IPS-NIHi7 (cell line): ENCODE data around the gene GMEB2.
"Not testable (repeated sequence)": the region's sequence is repeated elsewhere in the genome, so short reads cannot be mapped to it uniquely, and the experiment has no call there.

Experiments used
- DNase-seq: peaks from one replicate; pipeline ENCODE4 v3.0.0; 2012; ENCODE audit warnings: mixed read lengths; ENCODE audit errors: extremely low spot score

Gene GMEB2

DNA sequence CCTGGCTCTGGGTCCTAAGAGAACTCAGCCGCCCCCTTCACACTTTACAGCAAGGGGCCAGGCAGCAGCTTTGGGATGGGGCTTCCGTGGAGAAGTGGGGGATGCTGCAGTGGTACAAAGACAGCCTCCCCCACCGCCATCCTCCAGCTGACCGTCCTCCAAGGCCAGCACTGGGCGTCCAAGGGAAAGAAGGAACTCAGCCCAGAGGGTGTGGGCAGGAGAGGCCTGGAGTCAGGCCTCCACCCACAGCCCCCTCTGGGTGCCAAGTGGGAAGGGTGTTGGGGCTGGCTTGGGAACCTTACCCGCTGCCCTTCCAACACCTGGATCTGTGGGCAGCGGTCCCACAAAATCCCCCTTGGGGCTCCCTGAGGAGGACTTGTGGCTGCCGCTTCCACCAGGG, 13.2 kb upstream of the GMEB2 start:
- no peak for DNase-seq

DNA sequence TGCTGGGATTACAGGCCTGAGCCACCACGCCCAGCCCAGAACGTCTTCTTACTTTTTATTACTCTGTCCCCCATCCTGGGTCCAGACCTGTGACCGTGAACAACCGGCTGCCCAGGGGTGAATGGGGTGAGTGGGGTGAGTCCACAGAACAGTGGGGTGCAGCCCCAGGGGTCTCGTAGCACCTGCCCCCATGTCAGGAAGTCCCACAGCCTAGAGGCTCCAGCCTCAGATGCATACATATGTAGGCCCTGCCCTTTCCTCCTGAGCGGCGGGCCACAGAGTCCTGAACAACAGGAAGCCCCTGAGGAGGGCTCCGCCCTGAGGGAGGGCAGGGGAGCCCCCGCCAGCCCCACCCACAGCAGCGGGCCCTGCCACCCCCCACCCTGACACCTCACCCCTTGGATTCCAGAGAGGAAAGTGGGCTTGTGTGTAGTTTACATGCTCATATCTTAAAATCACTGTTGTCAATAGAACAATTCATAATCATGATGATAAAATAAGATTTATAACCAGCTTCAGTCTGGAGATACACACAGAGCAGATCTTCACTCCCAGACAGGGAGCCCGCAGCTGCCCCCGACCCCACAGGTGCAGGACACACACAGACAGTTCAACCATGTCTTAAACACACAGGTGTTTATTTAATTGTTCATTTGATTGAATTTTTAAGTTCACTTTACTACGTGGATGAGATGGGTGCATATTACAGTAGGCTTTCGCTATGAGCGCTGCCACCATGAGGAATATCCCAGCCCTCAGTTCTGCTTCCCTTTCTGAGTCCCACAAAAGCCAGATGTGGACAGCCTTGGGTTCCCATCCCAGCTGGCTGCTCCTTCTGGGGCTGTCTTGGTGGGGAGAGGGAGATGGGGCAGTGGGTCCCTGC, 12.4 kb upstream of the GMEB2 start:
- DNase-seq: no peak

DNA sequence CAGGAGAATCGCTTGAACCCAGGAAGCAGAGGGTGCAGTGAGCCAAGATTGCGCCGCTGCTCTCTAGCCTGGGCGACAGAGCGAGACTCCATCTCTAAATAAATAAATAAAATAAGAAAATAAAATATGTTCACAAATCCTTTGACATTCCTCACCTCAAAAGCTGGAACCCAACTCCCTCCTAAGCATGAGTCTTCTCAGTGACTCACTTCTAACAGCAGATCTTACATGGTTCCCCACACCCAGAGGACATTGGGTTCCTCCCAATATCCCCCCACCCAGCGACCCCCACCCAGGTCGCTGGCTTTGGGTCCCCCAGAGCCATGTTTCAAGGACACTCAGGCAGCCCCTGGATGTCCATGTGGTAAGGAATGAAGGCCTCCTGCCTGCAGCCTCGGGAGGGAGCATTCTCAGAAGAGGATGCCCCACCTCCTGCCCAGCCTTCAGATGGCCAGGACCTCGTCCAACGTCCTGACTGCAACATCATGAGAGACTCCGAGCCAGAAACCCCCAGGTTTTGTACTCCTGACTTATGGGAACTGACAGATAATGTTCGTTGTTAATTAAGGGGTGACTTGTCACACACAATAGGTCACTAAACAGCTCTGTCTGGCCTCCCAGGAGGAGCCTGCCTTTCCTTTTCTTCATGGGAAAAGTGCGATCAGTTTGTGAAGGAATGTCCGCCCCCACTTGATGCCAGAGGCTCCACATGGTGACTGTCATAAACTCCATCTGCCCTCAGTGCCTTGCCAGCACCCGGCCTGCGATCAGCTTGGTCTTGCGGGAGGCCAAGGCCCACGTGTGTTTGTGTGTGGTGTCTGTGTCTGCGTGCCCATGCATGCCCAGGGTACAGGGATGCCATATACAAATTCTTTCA, 10.1 kb upstream of the GMEB2 start:
- no peak for DNase-seq

DNA sequence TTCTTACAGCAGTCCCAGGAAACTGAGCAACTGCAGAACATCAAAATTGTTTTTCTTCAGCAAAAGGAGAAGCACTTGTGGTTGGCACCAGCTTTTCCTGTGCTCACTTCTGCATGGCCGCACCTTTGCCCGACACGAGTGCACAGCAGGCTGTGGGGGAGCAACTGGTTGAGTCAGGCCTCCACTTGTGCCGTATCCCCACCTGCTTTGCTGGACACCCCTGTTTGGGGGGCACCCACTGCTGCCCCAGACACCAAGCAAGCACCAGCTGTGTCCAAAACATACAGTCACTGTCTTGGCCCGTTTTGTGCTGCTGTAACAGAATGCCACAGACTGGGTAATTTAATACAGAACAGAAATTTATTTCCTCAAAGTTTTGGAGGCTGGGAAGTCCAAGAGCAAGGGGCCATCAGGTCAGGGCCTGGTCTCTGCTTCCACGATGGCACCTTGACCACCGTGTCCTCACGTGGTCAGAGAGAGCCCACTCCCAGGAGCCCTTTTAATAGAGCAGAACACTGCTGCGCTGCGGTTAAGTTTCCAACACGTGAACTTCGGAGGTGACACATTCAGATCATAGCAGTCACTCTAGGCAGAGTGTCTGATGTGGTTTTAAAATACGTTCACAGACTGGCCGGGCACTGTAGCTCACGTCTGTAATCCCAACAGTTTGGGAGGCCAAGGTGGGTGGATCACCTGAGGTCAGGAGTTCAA, 8.7 kb upstream of the GMEB2 start:
- no peak for DNase-seq

DNA sequence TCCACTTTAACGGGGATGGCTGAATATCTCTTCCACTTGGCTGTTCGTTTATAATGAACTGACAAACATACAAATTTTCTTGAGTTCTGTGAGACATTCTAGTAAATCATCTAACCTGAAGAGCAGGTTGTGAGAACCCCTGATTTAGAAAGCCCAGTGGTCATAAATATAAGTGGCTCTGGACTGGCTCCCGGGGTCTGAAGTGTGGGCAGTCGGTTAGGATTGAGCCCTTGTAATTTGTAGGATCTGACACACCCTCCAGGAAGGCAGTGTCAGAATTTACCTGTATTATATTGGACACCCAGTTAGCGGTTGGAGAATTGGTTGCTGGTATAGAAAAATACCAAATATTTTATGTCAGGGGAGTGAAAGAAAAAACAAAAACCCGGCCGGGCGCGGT, 6.8 kb upstream of the GMEB2 start:
- no peak for DNase-seq

DNA sequence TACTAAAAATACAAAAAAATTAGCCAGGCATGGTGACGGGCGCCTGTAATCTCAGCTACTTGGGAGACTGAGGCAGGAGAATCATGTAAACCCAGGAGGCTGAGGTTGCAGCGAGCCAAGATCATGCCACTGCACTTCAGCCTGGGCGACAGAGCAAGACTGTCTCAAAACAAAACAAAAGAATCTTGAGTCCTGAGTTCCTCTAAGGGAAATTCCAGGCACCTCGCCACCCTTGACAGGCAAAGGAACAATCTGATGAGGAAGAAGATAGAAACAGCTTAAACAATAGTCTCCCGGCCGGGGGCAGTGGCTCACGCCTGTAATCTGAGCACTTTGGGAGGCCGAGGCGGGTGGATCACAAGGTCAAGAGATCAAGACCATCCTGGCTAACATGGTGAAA, 4.5 kb upstream of the GMEB2 start:
- peak; percentile 1 for DNase-seq

DNA sequence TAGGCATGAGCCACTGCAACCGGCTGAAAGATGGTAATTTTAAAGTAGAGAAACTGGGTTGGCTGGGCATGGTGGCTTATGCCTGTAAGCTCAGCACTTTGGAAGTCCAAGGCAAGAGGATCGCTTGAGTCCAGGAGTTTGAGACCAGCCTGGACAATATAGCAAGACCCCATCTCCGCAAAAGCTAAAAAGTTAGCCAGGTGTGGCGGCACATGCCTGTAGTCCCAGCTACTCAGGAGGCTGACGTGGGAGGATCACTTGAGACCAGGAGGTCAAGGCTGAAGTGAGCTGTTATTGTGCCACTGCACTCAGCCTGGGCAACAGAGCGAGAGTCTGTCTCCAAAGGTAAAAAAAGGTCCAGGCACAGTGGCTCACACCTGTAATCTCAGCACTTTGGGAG, 4.1 kb upstream of the GMEB2 start:
- DNase-seq: not testable (repeated sequence)

DNA sequence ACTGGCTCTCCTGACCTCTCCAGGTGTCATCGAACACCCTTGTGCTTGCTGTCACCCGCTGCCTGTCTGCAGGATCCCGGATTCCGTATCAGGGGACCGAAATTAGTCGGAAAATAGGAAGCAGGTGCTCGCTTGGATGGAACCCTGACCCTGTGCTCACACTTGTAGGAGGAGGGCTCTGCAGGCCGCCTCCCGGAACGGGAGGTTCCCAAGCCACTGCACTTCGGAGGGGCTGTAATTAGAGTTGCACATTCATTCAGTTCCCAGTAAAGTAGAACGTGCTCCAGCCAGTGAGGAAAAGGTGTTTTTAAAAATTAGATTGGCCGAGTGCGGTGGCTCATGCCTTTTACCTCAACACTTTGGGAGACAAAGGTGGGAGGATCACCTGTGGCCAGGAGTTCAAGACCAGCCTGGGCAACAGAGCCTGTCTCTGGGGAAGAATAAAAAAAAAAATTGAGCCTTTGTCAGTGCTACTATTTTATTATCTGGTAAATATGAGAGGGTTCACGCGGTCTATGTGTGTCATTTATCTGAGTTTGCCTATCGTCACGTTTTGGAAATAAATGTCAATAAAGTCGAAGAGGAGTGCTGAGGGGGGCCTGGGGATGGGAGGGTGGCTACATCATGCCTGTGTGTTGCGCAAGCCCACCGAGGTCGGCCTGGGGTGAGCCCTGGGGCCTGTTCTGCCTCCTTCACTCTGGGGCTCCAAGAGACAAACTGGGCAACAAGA, 1.5 kb upstream of the GMEB2 start:
- no peak for DNase-seq

DNA sequence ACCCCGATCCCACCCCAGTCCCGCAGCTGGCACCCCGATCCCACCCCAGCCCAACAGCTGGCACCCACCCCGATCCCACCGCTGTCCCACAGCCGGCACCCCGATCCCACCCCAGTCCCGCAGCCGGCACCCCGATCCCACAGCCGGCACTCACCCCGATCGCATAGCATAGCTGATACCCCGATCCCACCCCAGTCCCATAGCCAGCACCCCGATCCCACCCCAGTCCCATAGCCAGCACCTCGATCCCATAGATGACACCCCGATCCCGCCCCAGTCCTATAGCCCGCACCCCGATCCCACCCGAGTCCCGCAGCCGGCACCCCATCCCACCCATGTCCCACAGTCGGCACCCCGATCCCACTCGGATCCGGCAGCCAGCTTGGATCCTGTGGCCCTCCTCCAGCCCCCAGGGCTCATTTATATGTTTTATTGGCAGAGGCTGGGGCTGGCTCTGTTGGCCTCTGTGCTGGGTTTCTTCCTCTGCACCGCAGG, 897 bp upstream of the GMEB2 start:
- DNase-seq: no peak

DNA sequence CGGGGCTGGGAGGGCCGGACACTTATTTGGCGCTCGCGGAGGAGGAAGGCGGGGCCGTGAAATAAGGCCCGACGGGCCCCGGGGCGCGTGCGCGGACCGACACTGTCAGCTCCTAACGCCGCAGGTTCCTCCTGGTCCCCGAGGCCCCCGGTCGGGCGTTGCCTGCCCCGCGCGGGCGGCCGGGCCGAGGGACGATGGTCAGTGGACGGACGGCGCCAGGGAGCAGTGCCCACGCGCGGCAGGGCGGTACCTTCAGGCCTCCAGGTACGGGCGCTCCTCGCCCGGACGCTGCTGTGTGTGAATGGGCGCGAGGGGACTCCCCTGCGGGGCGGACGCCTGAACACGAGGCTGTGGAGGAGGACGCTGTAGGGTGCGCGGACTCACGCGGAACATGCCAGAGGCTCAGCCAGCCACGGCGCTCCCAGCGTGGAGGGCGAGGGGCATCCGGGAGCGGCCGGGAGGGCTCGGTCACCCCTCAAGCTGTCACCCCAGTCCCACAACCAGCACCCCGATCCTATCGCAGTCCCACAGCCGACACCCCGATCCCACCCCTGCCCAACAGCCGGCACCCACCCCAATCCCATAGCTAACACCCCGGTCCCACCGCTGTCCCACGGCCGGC, 339 bp upstream of the GMEB2 start:
- DNase-seq: peak; percentile 97

DNA sequence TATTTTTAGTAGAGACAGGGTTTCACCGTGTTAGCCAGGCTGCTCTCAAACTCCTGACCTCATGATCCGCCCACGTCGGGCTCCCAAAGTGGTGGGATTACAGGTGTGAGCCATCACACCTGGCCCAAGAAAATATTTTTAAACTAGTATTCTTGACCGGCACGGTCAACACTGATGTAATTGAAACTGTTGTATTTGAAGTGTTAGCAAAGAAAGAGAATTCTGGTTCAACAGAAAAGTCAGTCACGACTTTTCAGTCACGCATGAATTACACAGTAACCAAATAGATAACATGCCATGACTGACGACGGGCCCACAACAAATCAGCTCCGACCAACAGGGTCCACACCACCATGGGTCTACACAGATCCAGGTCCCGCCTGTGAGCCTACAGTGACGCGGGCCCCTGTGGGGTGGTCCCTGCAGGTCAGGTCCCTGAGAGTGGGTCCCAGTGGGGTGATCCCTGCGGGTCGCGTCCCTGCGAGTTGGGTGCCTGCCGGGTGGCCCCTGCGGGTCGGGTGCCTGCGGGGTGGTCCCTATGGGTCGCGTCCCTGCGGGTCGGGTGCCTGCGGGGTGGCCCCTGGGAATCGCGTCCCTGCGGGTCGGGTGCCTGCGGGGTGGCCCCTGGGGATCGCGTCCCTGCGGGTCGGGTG, 1.0 kb downstream of the GMEB2 start:
- no peak for DNase-seq

DNA sequence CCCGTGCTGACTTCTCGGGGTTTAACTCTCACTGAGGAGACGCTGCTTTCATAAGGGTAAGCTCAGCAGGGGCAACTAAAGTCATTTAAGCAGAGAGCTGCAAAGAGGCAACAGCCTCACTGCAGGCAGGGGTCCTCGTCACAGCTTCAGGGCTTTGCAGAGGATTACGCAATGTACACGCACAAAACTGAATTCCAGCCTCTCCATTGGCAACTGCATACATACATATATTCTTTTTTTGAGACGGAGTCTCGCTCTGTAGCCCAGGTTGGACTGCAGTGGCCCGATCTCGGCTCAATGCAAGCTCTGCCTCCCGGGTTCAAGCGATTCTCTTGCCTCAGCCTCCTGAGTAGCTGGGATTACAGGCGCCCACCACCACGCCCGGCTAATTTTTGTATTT, 2.4 kb downstream of the GMEB2 start:
- DNase-seq: no peak

DNA sequence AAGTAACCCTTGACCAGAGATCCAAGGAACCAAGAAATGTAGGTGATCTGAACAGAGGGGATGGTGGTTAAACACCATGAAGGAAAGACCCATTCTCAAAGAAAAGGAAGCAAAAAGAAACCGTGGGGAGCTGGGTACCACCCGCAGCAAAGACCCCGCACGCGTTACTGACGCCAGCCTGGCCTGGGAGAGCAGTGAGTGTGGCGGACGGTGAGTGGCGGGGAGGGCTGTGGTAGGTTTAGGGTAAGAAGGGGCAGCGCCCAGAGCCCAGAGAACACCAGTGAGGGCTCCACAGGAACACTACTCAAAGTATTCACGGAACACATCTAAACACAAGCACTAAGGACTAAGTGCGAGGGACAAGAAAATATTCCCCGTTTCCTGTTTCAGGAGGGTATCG, 4.2 kb downstream of the GMEB2 start:
- no peak for DNase-seq

DNA sequence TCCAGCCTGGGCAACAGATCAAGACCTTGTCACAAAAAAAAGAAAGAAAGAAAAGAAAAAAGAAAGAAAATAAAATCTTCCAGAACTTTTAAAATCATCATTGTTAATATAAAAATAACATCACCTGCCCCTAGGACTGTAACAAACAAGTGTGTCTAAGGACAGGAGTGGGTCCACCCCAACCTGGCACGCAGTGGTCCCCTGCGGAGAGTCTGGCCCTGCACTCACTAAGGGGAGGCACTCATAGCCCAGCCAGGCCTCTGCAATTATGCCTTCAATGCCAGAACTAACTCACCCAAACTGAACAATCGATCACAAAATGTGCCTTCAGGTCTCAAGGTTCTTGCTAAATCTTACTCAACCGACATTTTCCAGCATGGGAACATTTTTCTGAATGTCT, 4.8 kb downstream of the GMEB2 start:
- DNase-seq: no peak

DNA sequence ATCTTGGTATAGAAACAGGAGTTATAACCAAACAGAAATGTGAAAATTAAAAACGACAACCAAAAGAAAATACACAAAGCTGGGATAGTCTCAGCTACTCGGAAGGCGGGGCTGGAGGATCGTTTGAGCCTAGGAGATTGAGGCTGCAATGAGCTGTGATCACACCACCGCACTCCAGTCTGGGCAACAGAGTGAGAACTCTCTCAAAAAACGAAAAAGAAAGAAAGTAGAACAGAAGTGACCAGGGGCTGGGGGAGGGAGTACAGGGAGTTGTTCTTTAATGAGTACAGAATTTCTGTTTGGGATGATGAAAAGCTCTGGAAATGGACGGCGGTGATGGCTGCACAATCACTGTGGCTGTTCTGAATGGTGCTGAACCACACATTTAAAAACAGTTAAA, 5.9 kb downstream of the GMEB2 start:
- DNase-seq: no peak

DNA sequence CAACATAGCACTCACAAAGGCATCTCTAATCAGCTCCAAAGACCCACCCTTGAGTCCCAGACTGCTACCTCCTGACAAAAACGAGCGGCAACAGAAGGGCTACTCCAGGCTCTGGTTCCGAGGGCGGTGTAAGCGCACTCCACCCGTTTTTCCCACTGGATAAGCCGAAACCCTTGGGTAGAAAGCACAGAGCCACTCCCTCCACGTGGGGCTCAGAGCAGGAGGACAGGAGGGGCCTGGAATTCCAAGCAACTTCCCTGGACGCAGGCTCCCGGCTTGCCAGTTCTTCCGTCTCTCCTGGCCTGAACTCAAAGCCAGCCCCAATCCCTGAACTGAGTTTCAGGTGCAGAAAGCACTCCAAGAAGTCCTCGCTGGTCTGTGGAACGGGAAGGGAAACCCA, 7.4 kb downstream of the GMEB2 start:
- no peak for DNase-seq

DNA sequence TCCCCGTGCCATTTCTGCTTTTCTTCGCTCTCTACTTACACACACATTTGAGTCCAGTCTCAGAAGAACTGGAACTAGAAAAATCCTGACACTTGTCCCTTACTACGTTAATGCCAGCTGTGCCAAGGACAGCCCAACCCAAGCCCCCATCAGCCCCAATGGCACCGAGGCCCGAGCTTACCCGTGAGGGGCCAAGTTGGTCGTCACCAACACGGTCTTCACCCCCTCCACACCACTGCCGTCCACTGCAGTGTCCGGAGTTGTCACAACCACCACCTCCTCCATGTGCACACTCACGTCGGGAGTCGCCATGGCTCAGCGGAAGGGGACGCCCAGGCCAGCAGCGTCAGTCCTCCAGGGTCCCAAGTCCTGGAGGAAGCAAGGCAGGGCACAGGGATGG, 7.8 kb downstream of the GMEB2 start:
- DNase-seq: no peak

DNA sequence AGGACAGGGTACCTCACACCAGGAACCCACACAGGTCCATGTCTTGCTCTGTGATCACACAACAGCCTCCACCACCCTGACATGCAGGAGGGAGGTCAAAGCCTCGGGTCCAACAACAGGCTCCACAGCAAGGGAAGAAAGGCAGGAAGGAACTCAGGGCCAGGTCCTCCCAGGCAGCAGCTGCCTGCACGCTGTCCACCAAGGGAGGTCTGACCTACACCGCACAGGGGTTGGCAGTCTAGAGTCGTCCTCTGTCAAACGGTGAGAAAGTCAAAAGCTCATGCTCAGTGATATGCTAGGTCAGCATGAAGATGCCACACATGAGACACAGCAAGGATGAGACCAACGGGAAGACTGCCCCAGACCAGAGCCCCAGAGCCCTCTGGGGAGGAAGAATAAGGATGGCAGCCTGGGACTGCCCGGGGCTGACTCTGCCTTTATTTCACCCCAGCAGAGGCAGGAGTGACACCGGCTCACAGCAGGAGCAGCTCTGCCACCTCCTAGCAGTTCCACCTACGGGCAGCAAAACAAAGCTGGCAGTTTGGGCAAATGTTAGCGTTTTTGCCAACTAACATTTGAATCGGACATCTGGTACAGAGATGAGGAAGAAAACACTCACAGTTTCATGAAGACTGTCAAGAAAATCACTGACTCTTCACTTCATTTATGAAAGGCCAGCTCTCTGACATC, 8.5 kb downstream of the GMEB2 start:
- DNase-seq: peak; percentile 1

DNA sequence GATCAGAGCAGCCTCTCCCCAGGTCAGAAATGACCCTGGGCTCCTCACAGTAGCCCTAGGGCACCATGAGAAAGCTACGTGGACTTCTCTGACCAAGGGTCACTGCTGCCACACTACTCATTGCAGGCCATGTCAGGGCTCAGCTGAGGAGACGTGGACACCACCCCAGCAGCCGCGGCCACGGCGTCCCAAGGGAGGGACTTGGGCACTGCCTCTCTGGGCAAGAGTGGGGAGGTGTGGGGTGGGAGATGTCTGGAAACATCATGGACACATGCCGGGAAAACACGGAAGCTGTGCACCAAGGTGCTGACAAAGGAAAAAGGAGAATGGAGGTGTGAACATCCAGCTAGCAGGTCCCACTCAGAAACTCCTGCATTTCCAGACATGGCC, 9.0 kb downstream of the GMEB2 start:
- no peak for DNase-seq
